RWPE2 (cell line): ENCODE results near the gene ZNF468.
"Not testable (repeated sequence)": the region's sequence is repeated elsewhere in the genome, so short reads cannot be mapped to it uniquely, and the experiment has no call there.

Source experiments
- ATAC-seq: fragments of 200-7000 bp; cut with Tn5 transposase; 3 replicates; pipeline ENCODE4 v1.9.1; 2021; ENCODE audit warnings: low read depth
- DNase-seq: peaks from one replicate; pipeline ENCODE4 v3.0.0-alpha.2; 2020; ENCODE audit warnings: low spot score
- H3K27ac ChIP-seq: fragments of 450-650 bp; 2 replicates; pipeline ENCODE4 v1.5.1; 2017; ENCODE audit warnings: mild to moderate bottlenecking; ENCODE audit not compliant: poor library complexity, severe bottlenecking
- H3K27me3 ChIP-seq: fragments of 250-450 bp; sonication (Bioruptor Pico); 2 replicates; pipeline ENCODE4 v1.5.1; 2021; ENCODE audit warnings: mild to moderate bottlenecking, moderate library complexity; ENCODE audit not compliant: insufficient read depth, poor library complexity, severe bottlenecking
- H3K36me3 ChIP-seq: fragments of 250-450 bp; sonication (Bioruptor Pico); 2 replicates; pipeline ENCODE4 v1.5.1; 2020; ENCODE audit warnings: low read depth, mild to moderate bottlenecking, moderate library complexity
- H3K4me1 ChIP-seq: fragments of 250-450 bp; sonication (Bioruptor Pico); 2 replicates; pipeline ENCODE4 v1.5.1; 2021; ENCODE audit warnings: mild to moderate bottlenecking, moderate library complexity; ENCODE audit not compliant: insufficient read depth, poor library complexity, severe bottlenecking
- H3K4me3 ChIP-seq: fragments of 250-450 bp; sonication (Bioruptor Pico); 2 replicates; pipeline ENCODE4 v1.5.1; 2021; ENCODE audit warnings: mild to moderate bottlenecking, moderate library complexity; ENCODE audit not compliant: severe bottlenecking
- H3K9me3 ChIP-seq: fragments of 250-450 bp; sonication (Bioruptor Pico); 2 replicates; pipeline ENCODE4 v1.5.1; 2021; ENCODE audit warnings: mild to moderate bottlenecking, moderate library complexity; ENCODE audit not compliant: severe bottlenecking
- CTCF ChIP-seq: fragments of 450-650 bp; IDR thresholded peaks from one replicate; pipeline ENCODE4 v1.5.1; 2017; ENCODE audit warnings: mild to moderate bottlenecking, moderate library complexity; ENCODE audit not compliant: poor library complexity, severe bottlenecking

Gene ZNF468

DNA sequence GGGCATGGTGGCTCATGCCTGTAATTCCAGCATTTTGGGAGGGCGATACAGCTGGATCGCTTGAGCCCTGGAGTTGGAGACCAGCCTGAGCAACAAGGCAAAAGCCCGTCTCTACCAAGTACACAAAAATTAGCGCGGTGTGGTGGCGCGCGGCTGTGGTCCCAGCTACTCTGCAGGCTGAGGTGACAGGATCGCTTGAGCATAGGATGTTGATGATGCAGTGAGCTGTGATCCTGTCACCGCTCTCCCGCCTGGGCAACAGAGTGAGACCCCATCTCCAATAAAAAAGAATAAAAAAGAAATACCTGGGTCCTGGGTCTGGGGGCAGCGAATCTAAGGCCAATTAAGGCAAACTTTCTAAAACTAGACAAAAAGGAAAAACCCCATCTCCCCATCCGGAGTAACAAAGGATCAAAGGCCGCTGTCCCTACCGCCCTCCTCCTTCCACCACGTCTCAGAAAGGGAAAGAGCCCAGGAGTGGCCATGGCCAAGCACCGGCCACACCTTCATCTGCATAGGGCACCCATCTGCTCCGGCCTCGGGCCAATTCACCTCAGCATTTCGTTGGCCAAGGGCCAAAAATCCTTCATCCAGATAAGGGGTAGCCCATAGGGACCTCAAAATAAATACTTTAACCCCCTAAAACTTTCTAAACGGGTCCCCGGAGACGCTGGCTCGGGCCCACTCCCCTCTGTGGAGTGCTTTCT, 39.2 kb upstream of the ZNF468 start:
- no peaks in the 10 kb centered on the region for H3K27me3 ChIP-seq
- peaks cover 2% of the 10 kb centered on the region for H3K9me3 ChIP-seq
- peak overlapping the region; percentile 49 for H3K4me3 ChIP-seq
- H3K4me1 ChIP-seq, result no peaks in the 10 kb centered on the region
- no peak for TF ChIP-seq CTCF
- peak overlapping the region; percentile 68 for H3K27ac ChIP-seq
- H3K36me3 ChIP-seq, result peaks cover 8% of the 10 kb centered on the region
- ATAC-seq (peak; percentile 54), DNase-seq (no peak)

GRCh38 chr19:52891336-52891735, 33.9 kb upstream of the ZNF468 start:
- no peak overlapping the region for H3K4me3 ChIP-seq
- TF ChIP-seq CTCF, result no peak
- H3K27ac ChIP-seq, result no peak overlapping the region
- ATAC-seq (no peak), DNase-seq (no peak)
- H3K9me3 ChIP-seq, result peaks cover 2% of the 10 kb centered on the region
- peaks cover 15% of the 10 kb centered on the region for H3K36me3 ChIP-seq
- H3K4me1 ChIP-seq, result no peaks in the 10 kb centered on the region
- H3K27me3 ChIP-seq, result no peaks in the 10 kb centered on the region

DNA sequence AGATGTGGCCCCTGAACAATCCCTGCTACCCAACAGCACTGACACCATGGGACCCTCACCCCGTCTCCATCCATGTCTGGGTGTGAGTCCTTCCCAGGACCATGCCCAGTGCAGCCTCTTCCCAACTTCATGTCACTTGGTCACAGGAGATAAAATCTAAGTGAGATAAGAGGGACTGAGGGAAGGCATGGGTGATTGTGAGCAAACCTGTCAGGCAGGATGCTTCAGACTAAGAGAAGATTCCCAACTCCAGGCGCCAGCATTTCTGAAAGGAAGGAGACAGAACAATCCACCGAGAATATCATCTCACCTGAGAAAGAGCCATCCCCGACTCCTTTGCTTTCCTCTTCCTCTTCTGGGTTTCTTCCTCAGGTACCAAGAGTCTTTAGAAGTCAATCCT, 32.5 kb upstream of the ZNF468 start:
- Histone ChIP-seq H3K4me3 (no peak overlapping the region), H3K9me3 (peaks cover 3% of the 10 kb centered on the region), H3K27ac (no peak overlapping the region), H3K36me3 (peaks cover 27% of the 10 kb centered on the region), H3K4me1 (no peaks in the 10 kb centered on the region), H3K27me3 (no peaks in the 10 kb centered on the region)
- DNase-seq (no peak), ATAC-seq (no peak)
- no peak for TF ChIP-seq CTCF

DNA sequence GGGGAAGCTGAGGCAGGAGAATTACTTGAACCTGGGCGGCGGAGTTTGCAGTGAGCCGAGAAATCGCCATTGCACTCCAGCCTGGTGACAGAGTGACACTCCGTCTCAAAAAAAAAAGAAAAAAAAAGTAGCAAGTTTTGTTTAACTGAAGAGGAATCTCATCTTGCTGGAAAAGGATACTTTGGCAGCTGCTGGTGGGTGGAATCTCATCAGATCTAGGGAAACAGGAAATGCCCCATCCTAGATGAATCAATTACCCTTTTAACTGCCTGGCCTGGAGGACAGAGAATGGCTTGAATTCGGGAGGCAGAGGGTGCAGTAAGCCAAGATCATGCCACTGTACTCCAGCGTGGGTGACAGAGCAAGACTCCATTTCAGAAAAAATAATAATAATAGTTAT, 31.7 kb upstream of the ZNF468 start:
- DNase-seq (no peak), ATAC-seq (no peak)
- peaks cover 30% of the 10 kb centered on the region for H3K36me3 ChIP-seq
- no peak overlapping the region for H3K27ac ChIP-seq
- H3K4me1 ChIP-seq, result no peaks in the 10 kb centered on the region
- H3K9me3 ChIP-seq, result peaks cover 3% of the 10 kb centered on the region
- no peak for TF ChIP-seq CTCF
- no peak overlapping the region for H3K4me3 ChIP-seq
- H3K27me3 ChIP-seq, result no peaks in the 10 kb centered on the region

- TF ChIP-seq CTCF, result no peak
- H3K27me3 ChIP-seq, result no peaks in the 10 kb centered on the region
- peaks cover 65% of the 10 kb centered on the region for H3K36me3 ChIP-seq
- H3K4me1 ChIP-seq, result no peaks in the 10 kb centered on the region
- H3K27ac ChIP-seq, result no peak overlapping the region
- no peak overlapping the region for H3K4me3 ChIP-seq
- ATAC-seq (no peak), DNase-seq (no peak)
- peaks cover 11% of the 10 kb centered on the region for H3K9me3 ChIP-seq
Observed at GRCh38 chr19:52880895-52881389, 23.5 kb upstream of the ZNF468 start.

DNA sequence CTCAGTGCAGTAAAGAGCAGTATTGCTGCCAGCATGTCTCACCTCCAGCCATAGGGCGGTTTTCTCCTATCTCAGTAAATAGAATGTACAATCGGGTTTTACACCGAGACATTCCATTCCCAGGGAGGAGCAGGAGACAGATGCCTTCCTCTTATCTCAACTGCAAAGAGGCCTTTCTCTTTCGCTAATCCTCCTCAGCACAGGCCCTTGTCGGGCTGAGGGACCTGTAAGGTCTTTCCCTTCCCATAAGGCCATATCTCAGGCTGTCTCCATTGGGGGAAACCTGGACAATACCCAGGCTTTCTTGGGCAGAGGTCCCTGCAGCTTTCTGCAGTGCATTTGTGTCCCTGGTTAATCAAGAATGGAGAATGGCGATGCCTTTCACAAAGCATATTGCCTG, 15.6 kb upstream of the ZNF468 start:
- not testable (repeated sequence) for H3K36me3 ChIP-seq, H3K4me3 ChIP-seq, H3K27me3 ChIP-seq, H3K27ac ChIP-seq, H3K9me3 ChIP-seq, ATAC-seq, H3K4me1 ChIP-seq, DNase-seq
